Spleen (tissue), 11 donors: ENCODE measurements around the gene TCP11L1. TPM values are rescaled to one million over a fixed set of nuclear protein-coding genes. Genes with fewer than 3 reads are reported as not detected.

ENCODE experiments used
- DNase-seq: peaks from one replicate; pipeline ENCODE4 v3.0.0-alpha.2; 2020
- H3K27ac ChIP-seq, 8 donors: fragments of 200-600 bp; sonication (generic) in 7 of 8; 1 replicate in 4 of 8; 2 replicates in 4 of 8; pipeline versions ENCODE4 v1.5.0 to v1.8.0; 2016 to 2021; ENCODE audit warnings: inconsistent platforms in 4 of 8, mild to moderate bottlenecking in 4 of 8, moderate library complexity in 1 of 8
- H3K27me3 ChIP-seq, 7 donors: fragments of 200-600 bp; sonication (generic) in 6 of 7; replicated peaks in 1 of 7; 1 replicate in 4 of 7; 2 replicates in 3 of 7; pipeline versions ENCODE4 v1.5.0 to v1.8.0; 2016 to 2021; ENCODE audit warnings: inconsistent platforms in 3 of 7, mild to moderate bottlenecking in 1 of 7
- H3K36me3 ChIP-seq, 6 donors: fragments of 200-600 bp; sonication (generic) in 5 of 6; 1 replicate in 4 of 6; 2 replicates in 2 of 6; pipeline versions ENCODE4 v1.5.0 to v1.8.0; 2016 to 2021; ENCODE audit warnings: inconsistent platforms in 2 of 6
- H3K4me1 ChIP-seq, 6 donors: fragments of 200-600 bp; sonication (generic) in 5 of 6; 1 replicate in 3 of 6; 2 replicates in 3 of 6; pipeline versions ENCODE4 v1.5.0 to v1.8.0; 2016 to 2021; ENCODE audit warnings: inconsistent platforms in 3 of 6
- H3K4me3 ChIP-seq, 8 donors: fragments of 200-600 bp; sonication (generic) in 7 of 8; 1 replicate in 4 of 8; 2 replicates in 4 of 8; pipeline versions ENCODE4 v1.5.0 to v1.8.0; 2016 to 2021; ENCODE audit warnings: inconsistent platforms in 4 of 8, mild to moderate bottlenecking in 4 of 8, moderate library complexity in 2 of 8
- H3K9me3 ChIP-seq, 8 donors: fragments of 200-600 bp; sonication (generic) in 7 of 8; 1 replicate in 4 of 8; 2 replicates in 4 of 8; pipeline versions ENCODE4 v1.5.0 to v1.8.0; 2016 to 2021; ENCODE audit warnings: inconsistent platforms in 4 of 8
- CTCF ChIP-seq, 11 experiments: fragments of 200-600 bp in 7 of 11; fragments of 450-650 bp in 4 of 11; sonication (generic) in 4 of 11; IDR thresholded peaks in 8 of 11; conservative IDR thresholded peaks in 3 of 11; 1 replicate in 7 of 11; 2 replicates in 4 of 11; pipeline versions ENCODE4 v1.4.0 to v1.8.0; 2016 to 2021; ENCODE audit warnings: antibody characterized with exemption in 11 of 11, inconsistent platforms in 4 of 11, mild to moderate bottlenecking in 1 of 11
- POLR2A ChIP-seq, 3 donors: fragments of 450-650 bp; IDR thresholded peaks; one replicate each; pipeline ENCODE4 v1.5.1; 2017; ENCODE audit warnings: antibody characterized with exemption in 3 of 3, mild to moderate bottlenecking in 1 of 3
- POLR2AphosphoS5 ChIP-seq, 3 donors: sonication (generic); formaldehyde crosslinking; IDR thresholded peaks; one replicate each; pipeline ENCODE4 v1.5.1; 2017; ENCODE audit warnings: antibody characterized with exemption in 3 of 3
- WGBS, 5 donors: extraction: QIAGEN DNeasy Blood & Tissue Kit in 3 of 5; methylation state at CpG; one replicate each; pipeline versions ENCODE4 v1.1.5 to v1.1.7; 2013 to 2018; 5-methylcytosine and 5-hydroxymethylcytosine counted together
- intact Hi-C: fragments of 100-400 bp; cut with DNase I; formaldehyde crosslinking; loops from one replicate; pipeline ENCODE4 v1.15.0; 2023; ENCODE audit warnings: low total_unique reads
- polyA plus RNA-seq, 3 donors: library from polyadenylated mRNA; stranded (reverse); fragments of 200-250 nt; gene quantifications; one replicate each; pipeline ENCODE4 v1.2.1, GENCODE V29; 2013
- total RNA-seq, 7 donors: library from RNA; depleted of rRNA in 3 of 7; stranded (reverse); fragments of >200 nt in 3 of 7; fragmentation: NEBNext Ultra II Directional in 4 of 7; extraction: Animal tissue kit (Norgen Biotek cat#: 25700) in 4 of 7; gene quantifications; one replicate each; pipeline versions ENCODE4 v1.1.0 to v1.2.1, GENCODE V29; 2016 to 2021
- donor health status: healthy with polysubstance abuse.
- donor health status: DM: no; HTN: no; CAD: no; lungs with moderate emphysema.
- donor health status: DM: no; HTN: no; CAD: no.
- donor health status: Bipolar disorder and iron deficiency.
- donor health status: healthy.
- donor health status: DM: no; HTN: no; CAD: no.
- donor health status: DM: yes; HTN: yes; CAD: no.

The TCP11L1 gene
- total and polyA plus RNA-seq, 10 donors: 1.8 to 48.2 (median 17.9) TPM

- no peak for DNase-seq
- no peaks in the 10 kb centered on the region for H3K36me3 ChIP-seq
- H3K27ac ChIP-seq: no peak overlapping the region
- intact Hi-C loops: no loop called here
- TF ChIP-seq POLR2A (IDR thresholded peaks at IDR 0.05): no peak
- no peak for TF ChIP-seq CTCF (IDR thresholded peaks at IDR 0.05 in 8 of 11, conservative IDR thresholded peaks at IDR 0.05 in 3 of 11)
- no peak for TF ChIP-seq POLR2AphosphoS5 (IDR thresholded peaks at IDR 0.05)
- no peak overlapping the region for H3K4me3 ChIP-seq
- no peaks in the 10 kb centered on the region for H3K9me3 ChIP-seq
- no peaks in the 10 kb centered on the region for H3K4me1 ChIP-seq
- H3K27me3 ChIP-seq: no peaks in the 10 kb centered on the region
- 42 to 69% (median 51%) methylated on average over 2 of the region's 2 CpGs for WGBS, 5 donors
Measured at GRCh38 chr11:33005175-33005574, 34.2 kb upstream of the TCP11L1 start.

- peaks cover 0 to 2% (median 0%) of the 10 kb centered on the region in 6 donors for H3K4me1 ChIP-seq
- no peak for DNase-seq
- H3K27me3 ChIP-seq: no peaks in the 10 kb centered on the region
- no peaks in the 10 kb centered on the region for H3K36me3 ChIP-seq
- intact Hi-C loops: no loop called here
- H3K9me3 ChIP-seq: no peaks in the 10 kb centered on the region
- no peak overlapping the region for H3K27ac ChIP-seq
- no peak overlapping the region for H3K4me3 ChIP-seq
- TF ChIP-seq POLR2A (IDR thresholded peaks at IDR 0.05) (no peak), POLR2AphosphoS5 (IDR thresholded peaks at IDR 0.05) (no peak), CTCF (IDR thresholded peaks at IDR 0.05 in 8 of 11, conservative IDR thresholded peaks at IDR 0.05 in 3 of 11) (no peak)
Measured at GRCh38 chr11:33006010-33006409, 33.4 kb upstream of the TCP11L1 start.

- no peak for DNase-seq
- H3K9me3 ChIP-seq: no peaks in the 10 kb centered on the region
- intact Hi-C loops: no loop called here
- no peak for TF ChIP-seq POLR2A (IDR thresholded peaks at IDR 0.05)
- no peak for TF ChIP-seq CTCF (IDR thresholded peaks at IDR 0.05 in 8 of 11, conservative IDR thresholded peaks at IDR 0.05 in 3 of 11)
- no peak for TF ChIP-seq POLR2AphosphoS5 (IDR thresholded peaks at IDR 0.05)
- no peak overlapping the region for H3K4me3 ChIP-seq
- no peaks in the 10 kb centered on the region for H3K36me3 ChIP-seq
- H3K27ac ChIP-seq: no peak overlapping the region
- H3K27me3 ChIP-seq: peaks cover 0 to 36% (median 11%) of the 10 kb centered on the region in 7 donors
- 59 to 85% (median 65%) methylated on average over 1 of the region's 1 CpG for WGBS, 5 donors
- peaks cover 4 to 38% (median 22%) of the 10 kb centered on the region in 6 donors for H3K4me1 ChIP-seq
Measured at GRCh38 chr11:33013755-33014154, 25.6 kb upstream of the TCP11L1 start.

- H3K4me1 ChIP-seq: peaks cover 4 to 37% (median 22%) of the 10 kb centered on the region in 6 donors
- TF ChIP-seq CTCF (IDR thresholded peaks at IDR 0.05 in 8 of 11, conservative IDR thresholded peaks at IDR 0.05 in 3 of 11) (no peak), POLR2A (IDR thresholded peaks at IDR 0.05) (no peak), POLR2AphosphoS5 (IDR thresholded peaks at IDR 0.05) (peak in 2 of 3 donors; percentile 45 to 73)
- H3K27me3 ChIP-seq: peaks cover 0 to 44% (median 11%) of the 10 kb centered on the region in 7 donors
- H3K9me3 ChIP-seq: no peaks in the 10 kb centered on the region
- WGBS, 5 donors: 5 to 9% (median 6%) methylated on average over 41 to 89 of the region's 89 CpGs
- peak within 1 kb of the TSS in 1 of 8 donors; percentile 8 for H3K27ac ChIP-seq
- intact Hi-C loops: no loop called here
- DNase-seq: peak; percentile 91
- peak within 1 kb of the TSS; percentile 39 to 79 (median 56) for H3K4me3 ChIP-seq
- H3K36me3 ChIP-seq: no peaks in the 10 kb centered on the region
Measured at GRCh38 chr11:33015621-33016551, 23.5 kb upstream of the TCP11L1 start, which contains the start of gene DEPDC7. Gene DEPDC7 (plus strand): TSS chr11:33015878. CDS start chr11:33015956, 78 bp downstream.
